Activated naive CD4-positive, alpha-beta T cell treated with anti-CD3 and anti-CD28 coated beads, Interleukin-2, amount 10 ng/mL, durations not matched to agents 7 days and 5 days (primary cell): ENCODE results near the gene DEFB110.

Experiments
- CTCF ChIA-PET: fragments of 350-600 bp; sonication (Branson Sonifier 250); formaldehyde crosslinking; loops from one replicate; lab custom pipeline; 2021; ENCODE audit warnings: antibody characterized with exemption; lab: Charles Lee
- DNase-seq: peaks from one replicate; pipeline ENCODE4 v3.0.0-alpha.2; 2020
- H3K27ac Mint-ChIP-seq: one replicate; pipeline ENCODE4 v1.8.0; 2021; ENCODE audit warnings: mild to moderate bottlenecking, moderate library complexity, mixed read lengths
- H3K27me3 Mint-ChIP-seq: one replicate; pipeline ENCODE4 v1.8.0; 2021; ENCODE audit warnings: mild to moderate bottlenecking, mixed read lengths
- H3K36me3 Mint-ChIP-seq: one replicate; pipeline ENCODE4 v1.8.0; 2021; ENCODE audit warnings: mixed read lengths
- H3K4me1 Mint-ChIP-seq: one replicate; pipeline ENCODE4 v1.8.0; 2021; ENCODE audit warnings: mixed read lengths
- H3K4me3 Mint-ChIP-seq: one replicate; pipeline ENCODE4 v1.8.0; 2021; ENCODE audit warnings: mild to moderate bottlenecking, moderate library complexity, mixed read lengths
- H3K9me3 Mint-ChIP-seq: one replicate; pipeline ENCODE4 v1.8.0; 2021; ENCODE audit warnings: mixed read lengths

Gene DEFB110

GRCh38 chr6:49982046-49982445 is 39.7 kb downstream of the DEFB110 start:
- H3K27me3 Mint-ChIP-seq = no peaks in the 10 kb centered on the region
- DNase-seq = no peak
- H3K4me3 Mint-ChIP-seq = no peak overlapping the region
- no peaks in the 10 kb centered on the region for H3K9me3 Mint-ChIP-seq
- H3K4me1 Mint-ChIP-seq = no peaks in the 10 kb centered on the region
- no peaks in the 10 kb centered on the region for H3K36me3 Mint-ChIP-seq
- no peak overlapping the region for H3K27ac Mint-ChIP-seq
- CTCF ChIA-PET = no interaction called here

DNA sequence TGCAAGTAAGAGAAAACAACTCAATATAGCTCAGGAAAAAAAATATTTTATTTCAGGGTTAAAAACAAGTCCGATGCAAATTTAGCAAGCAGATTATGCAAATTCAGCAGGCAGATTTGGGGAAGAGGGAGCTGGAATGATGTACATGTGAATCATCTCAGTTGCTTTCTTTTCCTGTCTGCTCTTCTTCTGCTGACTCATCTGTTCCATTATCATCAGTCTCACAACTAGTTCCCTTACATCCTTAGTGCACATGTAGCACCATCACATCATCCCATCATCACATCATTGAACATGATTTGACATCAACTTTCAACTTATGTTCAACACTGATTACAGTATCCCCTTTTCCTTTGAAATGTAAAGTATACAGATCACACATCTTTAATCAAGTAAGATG is 40.9 kb downstream of the DEFB110 start:
- H3K9me3 Mint-ChIP-seq = no peaks in the 10 kb centered on the region
- CTCF ChIA-PET = no interaction called here
- no peak overlapping the region for H3K4me3 Mint-ChIP-seq
- no peak overlapping the region for H3K27ac Mint-ChIP-seq
- no peaks in the 10 kb centered on the region for H3K4me1 Mint-ChIP-seq
- no peak for DNase-seq
- H3K36me3 Mint-ChIP-seq = no peaks in the 10 kb centered on the region
- H3K27me3 Mint-ChIP-seq = no peaks in the 10 kb centered on the region

GRCh38 chr6:49979584-49979983 is 42.2 kb downstream of the DEFB110 start:
- DNase-seq = no peak
- H3K36me3 Mint-ChIP-seq = no peaks in the 10 kb centered on the region
- no peaks in the 10 kb centered on the region for H3K4me1 Mint-ChIP-seq
- CTCF ChIA-PET = no interaction called here
- no peak overlapping the region for H3K4me3 Mint-ChIP-seq
- no peaks in the 10 kb centered on the region for H3K27me3 Mint-ChIP-seq
- H3K27ac Mint-ChIP-seq = no peak overlapping the region
- no peaks in the 10 kb centered on the region for H3K9me3 Mint-ChIP-seq

DNA sequence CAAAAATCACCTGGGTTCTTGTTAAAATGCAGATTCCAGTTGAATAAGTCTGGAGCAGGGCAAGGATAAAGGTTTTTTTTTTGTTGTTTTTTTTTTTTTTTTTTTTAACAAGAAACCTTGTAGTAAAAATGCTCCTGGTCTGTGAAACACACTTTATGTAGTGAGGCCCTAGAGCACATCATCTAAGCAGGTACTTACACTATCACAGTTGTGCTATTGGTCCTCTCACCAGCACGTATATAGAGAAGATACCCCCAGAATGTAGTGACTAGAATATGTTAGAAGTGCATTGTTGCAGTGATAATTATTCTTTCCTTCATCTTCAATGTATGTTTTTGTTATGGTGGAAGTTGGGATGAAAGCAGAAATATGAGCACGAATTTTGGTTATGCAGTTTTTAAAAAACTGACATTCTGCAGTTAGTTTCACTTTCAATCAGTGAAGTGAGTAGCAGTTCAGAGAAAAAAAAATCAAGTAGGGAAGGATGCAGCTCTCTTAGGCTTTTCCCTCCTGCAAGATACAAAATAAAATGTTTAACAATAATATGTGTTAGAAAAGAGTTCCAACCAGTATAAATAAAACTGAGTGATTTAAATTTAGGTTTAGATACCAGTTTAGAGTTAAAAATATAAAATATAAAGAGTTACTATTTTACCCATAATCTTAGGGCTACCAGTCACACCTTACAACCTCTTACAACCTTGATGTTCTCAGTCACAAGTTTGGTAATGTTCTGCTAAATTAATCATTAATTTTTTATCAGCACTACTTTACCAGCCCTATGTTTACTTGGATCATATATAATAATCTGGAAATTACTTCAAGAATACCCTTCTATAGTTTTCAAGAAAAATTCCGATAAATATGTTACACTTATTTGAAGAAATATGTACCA is 43.2 kb downstream of the DEFB110 start:
- Mint-ChIP-seq H3K4me1 (no peaks in the 10 kb centered on the region), H3K27me3 (no peaks in the 10 kb centered on the region), H3K27ac (peak overlapping the region; percentile 40), H3K9me3 (no peaks in the 10 kb centered on the region), H3K4me3 (peak overlapping the region; percentile 59), H3K36me3 (no peaks in the 10 kb centered on the region)
- no peak for DNase-seq
- CTCF ChIA-PET = no interaction called here

GRCh38 chr6:49969605-49970004 is 52.2 kb downstream of the DEFB110 start, which contains the start of gene DEFB113:
Gene DEFB113 (minus strand): TSS chr6:49969625. CDS start chr6:49969625, 0 bp downstream.
- no peak for DNase-seq
- Mint-ChIP-seq H3K9me3 (no peaks in the 10 kb centered on the region), H3K27ac (no peak within 1 kb of the TSS), H3K4me1 (no peaks in the 10 kb centered on the region), H3K27me3 (no peaks in the 10 kb centered on the region), H3K36me3 (no peaks in the 10 kb centered on the region), H3K4me3 (no peak within 1 kb of the TSS)
- CTCF ChIA-PET = no interaction called here
